ENCODE results near the gene TCFL5.

Gene TCFL5

DNA sequence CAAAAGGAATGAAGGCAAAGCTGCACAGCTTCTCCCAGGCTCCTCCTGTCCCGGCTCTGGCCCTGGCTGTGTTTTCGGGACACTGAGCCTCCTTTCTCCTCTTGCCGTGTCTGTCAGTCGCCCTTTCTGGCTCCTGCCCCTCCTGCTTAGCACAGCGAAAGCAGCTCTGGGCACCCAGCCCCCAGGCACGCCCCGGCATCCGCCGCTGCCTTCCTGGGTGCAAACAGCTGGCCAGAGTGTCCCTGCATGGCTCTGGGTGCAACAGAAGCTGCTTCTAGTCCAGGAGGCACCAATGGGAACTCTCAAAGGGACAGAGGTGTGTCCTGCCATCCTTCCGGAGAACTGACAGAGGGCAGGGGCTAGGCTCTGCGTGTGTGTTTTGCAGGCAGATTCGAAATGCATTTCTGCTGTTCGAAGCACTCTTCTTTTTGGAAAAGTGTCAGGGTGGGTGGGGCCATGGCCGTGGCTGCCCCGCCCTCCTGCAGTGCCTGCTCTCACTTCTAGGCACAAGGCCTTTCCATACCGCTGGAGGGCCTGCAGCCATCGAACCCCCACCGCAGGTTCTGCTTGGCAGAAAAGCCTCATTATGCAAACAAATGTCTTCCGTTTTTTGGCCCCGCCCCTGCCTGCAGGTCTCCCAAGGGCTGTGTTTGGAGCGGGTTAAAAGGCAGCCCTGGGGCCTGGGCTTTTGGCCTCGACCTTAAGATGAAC, 29.3 kb downstream of the TCFL5 start:
- DNase-seq: peak; percentile 88

DNA sequence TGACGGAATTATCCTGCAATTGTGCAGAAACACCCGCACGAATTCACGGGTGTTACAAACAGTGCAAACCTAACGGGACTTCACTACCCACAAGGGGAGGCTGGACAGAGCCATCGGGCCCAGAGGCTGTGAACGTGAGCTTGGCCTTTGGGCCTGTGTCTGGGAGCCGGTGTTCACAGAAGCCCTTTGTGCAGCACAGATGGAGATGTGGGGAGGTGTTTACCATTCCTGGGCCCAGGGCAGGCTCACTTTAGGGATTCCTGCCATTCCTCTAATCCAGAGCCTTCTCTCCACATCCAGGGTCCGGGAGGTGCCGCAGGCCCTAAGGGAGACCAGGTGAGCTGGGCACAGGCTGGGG, 29.8 kb downstream of the TCFL5 start:
- DNase-seq: no peak

DNA sequence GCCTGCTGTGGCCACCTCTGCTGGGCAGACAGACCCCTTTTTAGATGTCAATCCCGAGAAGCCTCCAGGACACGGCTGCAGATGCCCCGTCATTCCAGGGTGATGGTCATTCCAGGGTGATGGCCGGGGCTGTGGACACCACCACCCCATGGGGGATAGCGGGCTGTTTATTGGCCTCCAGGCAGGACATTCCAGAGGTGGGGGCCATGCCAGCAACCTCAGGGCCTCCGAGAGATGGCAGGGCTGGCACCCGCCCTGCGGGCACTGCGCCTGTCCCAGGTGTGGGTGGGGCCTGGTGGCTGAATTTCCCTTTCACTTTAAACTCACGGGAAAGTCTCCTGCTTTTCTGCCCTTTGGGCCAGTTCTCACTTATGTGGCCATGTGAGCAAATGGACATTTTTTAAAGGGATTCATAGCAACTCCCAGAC, 30.2 kb downstream of the TCFL5 start:
- DNase-seq: no peak

DNA sequence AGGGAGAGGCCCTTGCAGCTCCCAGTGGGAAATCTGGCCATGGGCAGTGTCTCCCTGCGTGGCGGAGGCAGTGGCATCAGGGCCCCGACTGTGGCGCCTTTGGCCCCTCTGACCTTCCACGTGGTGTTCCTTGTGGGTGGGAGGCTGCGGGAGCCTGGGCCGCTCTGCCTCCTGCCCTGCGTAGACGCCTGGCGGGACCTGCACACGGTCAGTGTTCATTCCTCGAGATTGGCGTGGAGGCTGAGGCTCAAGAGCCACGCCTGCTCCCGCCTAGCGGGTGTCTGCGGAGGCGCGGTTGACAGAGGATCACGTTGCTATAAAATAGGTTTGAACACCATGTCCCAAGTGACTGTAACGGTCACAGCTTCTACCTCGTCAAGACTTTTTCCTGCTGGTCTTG, 30.8 kb downstream of the TCFL5 start:
- DNase-seq: no peak

DNA sequence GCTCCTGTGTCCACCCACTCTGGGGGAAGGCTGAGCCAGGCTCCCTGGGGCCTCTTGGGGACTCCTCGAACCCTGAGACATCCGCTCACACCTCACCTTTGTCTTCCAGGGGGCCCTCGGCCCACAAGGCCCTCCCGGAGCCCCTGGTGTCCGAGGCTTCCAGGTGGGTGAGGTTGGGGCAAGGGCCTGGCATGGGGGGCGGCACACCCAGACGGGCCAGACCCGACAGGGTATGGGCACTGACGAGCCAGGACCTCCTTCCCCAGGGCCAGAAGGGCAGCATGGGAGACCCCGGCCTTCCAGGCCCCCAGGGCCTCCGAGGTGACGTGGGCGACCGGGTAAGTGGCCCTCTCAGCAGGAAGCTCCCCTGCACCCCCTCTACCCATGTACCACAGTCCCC, 31.4 kb downstream of the TCFL5 start:
- DNase-seq: no peak

DNA sequence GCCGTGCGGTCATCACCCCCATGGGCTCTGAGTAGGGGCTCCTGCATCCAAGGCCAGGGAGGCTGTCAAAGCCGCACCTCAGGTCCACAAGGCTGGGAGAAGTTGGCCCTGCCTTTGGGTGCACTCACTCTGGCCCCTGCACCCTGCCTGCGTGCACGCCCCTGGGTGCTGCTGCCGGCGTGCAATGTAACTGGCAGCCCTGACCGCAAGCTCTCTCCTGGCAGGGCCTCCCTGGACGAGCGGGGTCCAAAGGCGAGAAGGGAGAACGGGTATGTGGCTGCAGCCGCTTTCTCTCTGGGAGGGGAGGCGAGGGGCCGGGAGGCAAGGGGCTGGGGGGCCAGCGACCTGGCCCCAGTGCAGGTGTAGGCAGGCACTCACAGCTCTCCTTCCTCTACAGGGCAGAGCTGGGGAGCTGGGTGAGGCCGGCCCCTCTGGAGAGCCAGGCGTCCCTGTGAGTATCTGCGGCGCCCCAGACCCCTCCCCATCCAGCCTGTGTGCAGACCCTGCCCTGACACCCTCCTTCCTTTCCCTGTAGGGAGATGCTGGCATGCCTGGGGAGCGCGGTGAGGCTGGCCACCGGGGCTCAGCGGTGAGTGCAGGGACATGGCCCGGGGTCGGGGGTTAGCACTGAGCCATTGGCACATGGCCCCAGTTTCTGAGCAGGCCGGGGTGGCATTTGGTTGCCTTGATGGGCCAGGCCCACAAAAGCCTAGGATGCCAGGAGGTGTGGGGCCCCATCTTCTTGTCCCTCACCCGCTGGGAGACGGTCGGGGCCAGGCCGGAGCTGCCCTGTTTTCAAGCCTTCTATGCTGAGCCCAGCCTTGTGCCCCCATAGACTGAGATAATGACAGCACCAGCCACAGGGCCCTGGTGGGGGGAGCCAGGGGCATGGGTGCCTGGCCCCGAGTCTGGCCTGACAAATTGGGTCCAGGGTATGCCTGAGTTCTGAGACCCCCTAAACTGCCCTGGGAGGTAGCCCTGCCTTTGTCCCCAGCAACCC, 32.1 kb downstream of the TCFL5 start:
- DNase-seq: no peak

DNA sequence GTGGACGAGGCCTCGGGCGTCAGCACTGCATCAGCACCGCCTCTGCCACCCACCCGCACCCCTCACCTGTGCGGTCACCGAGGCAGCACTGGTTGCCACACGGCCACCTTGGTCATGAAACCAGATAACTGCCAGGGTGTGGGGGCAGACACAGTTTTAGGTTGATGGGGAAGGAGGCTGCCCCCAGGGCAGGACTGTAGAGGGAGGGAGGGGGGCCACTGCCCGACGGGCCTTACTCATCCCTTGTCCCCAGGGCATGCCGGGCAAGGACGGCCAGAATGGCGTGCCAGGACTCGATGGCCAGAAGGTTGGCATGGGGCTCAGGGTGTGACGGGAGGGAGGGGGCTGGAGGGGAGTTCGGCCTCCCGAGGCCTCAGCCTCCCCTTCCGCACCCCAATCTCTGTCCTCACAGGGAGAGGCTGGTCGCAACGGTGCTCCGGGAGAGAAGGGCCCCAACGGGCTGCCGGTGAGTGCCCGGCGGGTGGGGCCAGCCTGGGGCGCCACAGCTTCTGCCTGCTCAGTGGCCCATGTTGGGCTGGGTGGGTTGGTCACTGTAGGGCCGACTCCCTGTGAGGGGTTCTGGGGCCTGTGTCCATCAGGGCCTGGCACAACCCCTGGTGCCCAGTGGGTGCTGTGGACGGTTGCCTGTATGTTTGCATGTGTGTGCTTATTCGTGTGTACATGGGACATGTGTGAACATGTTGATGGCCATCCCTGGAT, 33.0 kb downstream of the TCFL5 start:
- no peak for DNase-seq

DNA sequence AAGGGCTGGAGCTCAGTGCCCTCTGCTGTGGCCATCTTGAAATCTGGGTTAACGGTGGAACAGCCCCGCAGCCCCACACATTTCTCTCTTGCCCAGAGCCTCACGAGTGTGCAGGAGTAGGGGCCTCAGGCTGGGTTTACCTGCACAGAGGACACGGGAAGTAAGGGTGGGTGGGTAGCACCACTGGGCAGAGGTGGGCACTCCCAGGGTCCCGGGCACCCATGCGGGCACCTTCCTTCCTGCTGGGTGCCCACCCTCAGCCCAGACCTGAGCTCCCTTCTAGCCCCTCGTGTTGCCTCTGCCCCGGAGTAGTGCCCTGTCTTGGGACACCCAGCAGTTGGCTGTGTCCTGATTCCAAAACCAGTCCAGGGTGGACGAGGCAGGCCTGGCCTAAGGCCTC, 33.6 kb downstream of the TCFL5 start:
- no peak for DNase-seq

DNA sequence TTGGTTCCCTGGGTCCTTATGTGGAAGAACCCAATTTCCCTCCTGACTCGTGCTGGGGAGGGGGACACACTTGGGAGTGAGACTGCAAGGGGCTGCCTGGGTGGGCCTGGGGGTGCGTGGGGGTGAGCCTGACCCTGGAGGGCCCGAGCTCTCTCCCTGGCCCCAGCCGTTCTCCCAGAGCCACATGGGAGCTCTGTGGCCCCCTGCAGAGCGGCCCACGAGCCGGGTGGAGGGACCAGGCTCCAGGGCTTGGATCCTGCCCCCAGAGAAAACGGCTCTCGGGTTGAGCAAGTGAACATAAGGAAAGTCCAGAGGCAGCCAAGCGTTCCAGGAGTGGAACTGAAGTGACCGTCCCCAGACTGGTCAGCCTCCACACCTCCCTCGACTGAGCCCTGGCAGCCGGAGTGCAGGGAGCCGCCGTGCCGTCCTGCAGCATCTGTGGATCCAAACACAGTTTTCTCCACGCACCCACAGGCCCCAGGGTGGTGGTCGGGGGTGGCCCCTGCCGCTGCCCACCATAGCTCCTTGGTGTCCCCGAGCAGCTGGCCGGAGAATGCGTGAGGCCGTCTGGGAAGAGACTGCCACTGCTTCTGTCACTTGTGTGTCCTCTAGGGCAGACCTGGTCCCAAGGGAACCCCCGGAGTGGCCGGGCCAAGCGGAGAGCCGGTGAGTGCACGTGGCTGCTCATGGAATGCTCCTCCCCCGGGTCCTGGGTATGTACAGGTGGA, 34.1 kb downstream of the TCFL5 start:
- no peak for DNase-seq

DNA sequence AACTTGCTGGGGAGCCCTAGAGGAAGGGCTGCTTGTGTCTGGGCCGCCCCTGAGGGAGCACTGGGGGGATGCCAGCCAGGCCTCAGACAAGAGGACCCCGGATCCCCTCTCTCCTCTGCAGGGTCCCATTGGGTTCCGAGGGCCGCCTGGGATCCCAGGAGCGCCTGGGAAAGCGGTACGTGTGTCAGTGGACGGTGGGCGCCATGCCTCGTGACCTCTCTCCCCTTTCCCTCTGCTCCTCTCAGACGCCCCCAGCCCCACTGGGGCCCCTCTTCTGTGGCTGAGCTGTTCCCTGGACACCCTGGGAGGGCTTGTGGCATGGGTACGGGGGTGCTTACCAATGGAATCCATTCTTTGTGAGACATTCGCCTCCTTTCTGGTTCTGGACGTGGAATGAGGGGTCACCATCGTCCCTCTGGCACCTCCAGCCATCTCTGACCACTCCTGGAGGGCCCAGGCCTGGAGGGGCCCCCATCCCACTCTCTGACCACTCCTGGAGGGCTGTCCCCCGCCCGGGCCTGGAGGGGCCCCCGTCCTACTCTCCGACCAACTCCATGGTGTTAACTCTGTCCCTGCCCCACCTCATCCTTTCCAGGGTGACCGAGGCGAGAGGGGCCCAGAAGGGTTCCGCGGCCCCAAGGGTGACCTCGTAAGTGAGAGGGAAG, 34.8 kb downstream of the TCFL5 start:
- no peak for DNase-seq

DNA sequence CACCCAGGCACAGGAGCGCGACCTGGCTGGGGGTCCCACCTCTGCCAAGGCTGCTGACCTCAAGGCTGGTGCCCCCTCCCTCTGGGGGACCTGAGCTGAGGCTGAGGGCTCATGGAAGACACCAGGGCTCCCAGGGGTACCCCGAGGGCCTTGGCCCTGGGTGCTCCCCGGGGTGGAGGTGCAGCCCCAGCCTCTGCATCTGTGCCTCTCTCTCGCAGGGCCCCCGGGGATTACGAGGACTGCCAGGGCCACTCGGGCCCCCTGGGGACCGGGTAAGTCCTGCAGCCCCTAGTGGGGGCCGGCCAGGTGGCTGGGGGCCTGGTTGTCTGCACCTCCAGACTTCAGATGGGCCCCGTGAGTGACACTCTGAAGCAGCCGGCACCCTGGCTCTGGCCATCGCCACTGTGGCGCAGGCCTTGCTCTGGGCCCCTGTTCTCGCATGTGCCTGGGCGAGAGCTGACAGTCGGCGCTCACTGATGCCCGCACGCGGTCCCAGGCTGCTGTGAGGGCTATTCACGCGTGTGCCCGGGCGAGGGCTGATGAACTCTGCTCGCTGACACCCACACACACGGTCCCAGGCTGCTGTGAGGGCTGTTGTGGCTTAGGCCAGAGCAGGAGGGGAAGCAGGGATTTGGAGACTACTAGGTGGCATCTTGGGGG, 35.5 kb downstream of the TCFL5 start:
- no peak for DNase-seq

DNA sequence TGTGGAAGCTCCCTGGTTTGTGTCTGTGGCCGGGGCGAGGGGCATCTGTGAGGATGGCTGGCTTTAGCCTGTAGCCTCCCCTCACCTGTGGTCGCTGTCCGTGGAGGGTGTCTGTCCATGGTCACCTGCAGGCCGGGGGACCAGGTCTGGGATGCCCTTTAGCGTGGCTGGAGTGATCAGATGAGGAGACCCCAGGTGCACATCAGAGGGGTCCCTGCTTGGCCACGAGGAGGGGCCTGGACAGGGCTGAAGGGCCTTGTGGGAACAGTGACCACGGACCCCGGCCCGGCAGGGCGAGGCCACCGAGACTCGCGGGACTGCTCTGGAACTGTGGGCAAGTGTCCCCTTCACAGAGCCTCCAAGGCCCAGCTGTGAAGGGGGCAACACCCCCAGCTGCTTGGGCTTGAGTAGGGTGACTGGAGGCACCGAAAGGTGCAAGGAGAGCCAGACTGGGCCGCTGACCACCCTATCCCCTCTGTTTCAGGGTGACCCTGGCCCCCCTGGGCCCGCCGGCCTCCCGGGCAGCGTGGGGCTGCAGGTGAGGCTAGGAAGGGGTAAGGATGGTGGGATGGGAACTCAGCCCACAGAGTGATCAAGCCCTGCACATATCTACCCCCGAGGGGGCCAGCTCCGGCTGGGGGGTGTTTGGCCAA, 36.2 kb downstream of the TCFL5 start:
- no peak for DNase-seq

DNA sequence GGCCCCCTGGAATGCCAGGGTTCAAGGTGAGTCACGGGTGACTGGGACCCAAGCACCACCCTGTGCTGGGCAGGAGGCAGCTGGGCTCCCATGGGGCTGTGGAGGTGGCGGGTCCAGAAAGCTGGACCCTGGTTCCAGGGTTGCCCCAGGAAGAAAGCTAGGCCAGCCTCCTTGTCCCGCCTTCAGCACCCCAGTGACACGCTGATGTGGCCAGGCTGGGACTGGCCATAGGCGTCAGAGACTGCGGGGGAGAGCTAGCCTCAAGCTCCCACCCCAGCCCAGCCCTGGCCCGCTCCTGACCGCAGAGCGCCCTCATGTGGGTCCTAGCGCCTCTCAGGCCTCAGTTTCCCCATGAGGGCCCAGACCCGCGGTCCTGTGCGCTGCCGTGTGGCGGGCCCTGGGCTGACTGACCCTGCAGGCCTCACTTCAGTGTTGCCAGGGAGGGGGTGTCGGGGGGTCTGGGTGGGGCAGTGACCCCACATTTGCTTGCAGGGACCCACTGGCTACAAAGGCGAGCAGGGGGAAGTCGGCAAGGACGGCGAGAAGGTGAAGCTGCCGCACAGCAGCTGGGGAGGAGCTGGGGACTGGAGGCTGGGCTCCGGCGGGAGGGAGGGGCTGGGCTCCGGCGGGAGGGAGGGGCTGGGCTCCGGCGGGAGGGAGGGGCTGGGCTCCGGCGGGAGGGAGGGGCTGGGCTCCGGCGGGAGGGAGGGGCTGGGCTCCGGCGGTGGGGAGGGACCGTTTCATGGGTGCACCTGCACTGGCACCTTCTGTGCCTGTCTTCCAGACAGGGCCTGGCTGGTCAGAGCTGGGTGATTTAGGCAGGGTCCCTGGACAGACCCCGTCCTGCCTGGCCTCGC, 36.9 kb downstream of the TCFL5 start:
- DNase-seq: peak; percentile 48

DNA sequence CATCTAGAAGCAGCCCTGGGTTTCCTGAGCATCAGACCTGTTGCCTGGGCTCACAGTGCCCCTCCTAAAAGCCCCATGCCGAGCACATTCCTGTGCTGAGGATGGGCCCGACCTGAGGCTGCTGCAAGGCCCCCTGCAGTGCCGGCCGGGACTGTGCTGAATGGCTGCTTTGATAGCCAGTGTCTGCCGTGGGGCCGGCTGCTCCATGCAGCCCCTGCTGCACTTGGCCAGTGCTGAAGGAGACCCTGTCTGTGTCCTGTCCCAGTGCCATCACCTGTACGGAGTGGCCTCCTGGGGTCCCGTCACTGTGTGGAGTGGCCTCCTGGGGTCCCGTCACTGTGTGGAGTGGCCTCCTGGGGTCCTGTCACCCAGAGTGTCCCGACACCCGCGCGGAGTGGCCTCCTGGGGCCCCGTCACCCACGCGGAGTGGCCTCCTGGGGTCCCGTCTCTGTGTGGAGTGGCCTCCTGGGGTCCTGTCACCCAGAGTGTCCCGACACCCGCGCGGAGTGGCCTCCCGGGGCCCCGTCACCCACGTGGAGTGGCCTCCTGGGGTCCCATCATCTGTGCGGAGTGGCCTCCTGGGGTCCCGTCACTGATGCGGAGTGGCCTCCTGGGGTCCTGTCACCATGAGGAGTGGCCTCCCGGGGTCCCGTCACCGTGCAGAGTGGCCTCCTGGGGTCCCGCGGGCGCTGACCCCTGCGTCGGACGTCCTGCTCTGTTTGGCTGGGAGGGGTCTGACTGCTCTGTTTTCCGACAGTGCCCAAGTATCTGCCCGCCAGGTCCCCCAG, 37.7 kb downstream of the TCFL5 start:
- DNase-seq: no peak

DNA sequence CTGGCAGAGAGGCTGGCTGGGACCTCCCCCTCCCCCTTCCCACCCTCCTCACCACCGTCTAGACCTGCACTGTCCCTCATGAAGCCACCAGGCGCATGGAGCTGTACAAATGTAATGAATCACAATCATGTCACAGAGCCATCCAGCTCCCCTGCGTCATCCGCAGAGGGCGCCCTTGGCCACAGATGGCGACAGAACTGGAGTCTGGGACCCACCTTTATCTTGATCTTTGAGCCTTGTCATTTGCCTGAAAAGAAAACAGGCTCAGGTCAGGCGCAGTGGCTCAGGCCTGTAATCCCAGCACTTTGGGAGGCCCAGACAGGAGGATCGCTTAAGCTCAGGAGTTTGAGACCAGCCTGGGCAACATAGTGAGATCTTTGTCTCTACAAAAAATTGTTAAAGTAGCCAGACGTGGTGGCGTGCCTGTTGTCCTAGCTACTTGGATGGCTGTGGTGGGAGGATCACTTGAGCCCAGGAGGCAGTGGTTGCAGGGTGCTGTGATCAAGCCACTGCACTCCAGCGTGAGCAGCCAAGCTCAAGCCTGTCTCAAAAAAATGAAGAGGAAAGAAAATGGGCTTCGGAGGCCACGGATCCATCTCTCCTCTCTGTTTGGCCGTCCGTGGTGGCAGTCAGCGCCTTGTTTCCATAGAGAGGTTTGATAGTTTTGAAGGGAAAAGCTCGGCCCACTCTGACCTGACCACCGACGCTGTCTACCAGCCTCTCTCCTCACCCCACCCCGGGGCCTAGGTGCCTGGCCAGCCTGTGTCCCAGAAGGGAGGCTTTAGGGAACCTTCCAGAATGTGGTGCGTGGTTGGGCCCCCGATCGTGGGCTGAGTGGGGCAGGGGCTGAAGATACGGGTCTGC, 38.6 kb downstream of the TCFL5 start:
- DNase-seq: peak; percentile 87

DNA sequence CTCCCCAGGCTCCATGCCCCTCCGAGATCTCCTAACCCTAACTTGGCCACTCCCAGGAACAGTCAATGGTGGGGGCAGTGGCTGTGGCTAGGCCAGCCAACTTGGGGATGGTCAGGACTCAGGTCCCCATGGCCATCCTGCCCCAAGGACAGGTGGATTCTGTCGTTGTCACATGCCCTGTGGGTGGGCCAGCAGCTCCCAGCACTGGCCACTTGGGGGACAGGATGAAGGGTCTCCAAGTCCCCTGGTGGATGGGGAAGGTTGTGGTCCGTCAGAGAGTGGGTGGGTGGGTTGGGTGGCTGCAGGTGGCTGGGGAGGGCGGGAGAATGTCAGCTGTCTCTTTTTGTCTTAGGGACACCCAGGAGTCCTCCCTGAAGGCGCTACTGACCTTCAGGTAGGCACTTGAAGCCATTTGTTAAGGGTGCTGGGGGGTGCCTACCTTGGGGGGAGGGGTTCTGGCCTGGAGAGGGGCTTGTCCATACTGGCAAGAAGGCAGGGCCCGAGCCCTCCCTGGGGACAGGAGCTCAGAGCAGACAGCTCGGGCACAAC, 39.3 kb downstream of the TCFL5 start:
- DNase-seq: no peak

DNA sequence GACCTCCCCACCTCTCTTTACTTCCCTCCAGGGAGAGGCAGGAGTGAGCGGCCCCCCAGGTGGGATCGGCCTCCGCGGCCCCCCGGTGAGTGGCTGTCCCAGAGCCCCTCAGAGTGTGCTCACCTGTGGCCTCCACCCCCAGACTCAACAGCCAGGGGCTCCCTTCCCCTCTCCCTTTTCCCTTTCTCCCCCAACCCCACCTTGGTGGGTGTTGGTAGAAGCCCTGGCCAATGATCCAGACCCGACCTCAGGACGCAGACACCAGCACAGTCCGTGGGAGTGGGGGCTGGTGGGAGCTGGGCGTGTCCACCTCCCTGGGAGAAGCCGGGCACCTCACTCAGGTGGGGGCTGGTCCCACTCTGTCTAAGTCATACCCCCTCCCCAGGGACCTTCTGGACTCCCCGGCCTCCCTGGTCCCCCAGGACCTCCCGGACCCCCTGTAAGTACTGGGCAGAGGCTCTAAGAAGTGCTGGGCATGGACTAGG, 39.9 kb downstream of the TCFL5 start:
- no peak for DNase-seq

All from NCI-H526 treated with DMSO at 0.1 percent for 48 hours (cell line).